GM21737 (cell line): Measurements from ENCODE around the gene EXOC3L2.
A peak's percentile ranks its signal among the peaks of the same experiment; 100 is the strongest.

ENCODE experiments used
- ATAC-seq: cut with Tn5 transposase; IDR thresholded peaks from one replicate; pipeline ENCODE4 v1.9.1; 2021; ENCODE audit warnings: mild to moderate bottlenecking, moderate library complexity; ENCODE audit not compliant: unreplicated experiment

Gene EXOC3L2

DNA sequence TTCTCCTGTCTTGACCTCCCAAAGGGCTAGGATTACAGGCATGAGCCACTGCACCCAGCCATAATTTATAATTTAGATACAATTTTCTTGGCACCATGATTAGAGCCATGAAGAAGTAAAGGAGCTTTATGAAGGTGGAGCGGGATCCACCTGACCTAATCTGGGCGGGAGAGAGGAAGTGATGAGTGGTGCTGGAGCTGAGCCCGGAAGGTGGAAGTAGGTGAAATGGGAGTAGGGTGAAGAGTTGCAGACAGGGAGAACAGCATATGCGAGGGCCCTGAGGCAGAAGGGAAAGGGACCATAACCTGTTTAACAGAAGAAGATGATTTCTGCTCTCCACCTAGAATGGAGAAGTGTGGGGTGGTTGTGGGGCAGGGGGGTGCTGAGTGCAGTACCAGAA lies 62.4 kb downstream of the EXOC3L2 start:
- ATAC-seq: no peak

DNA sequence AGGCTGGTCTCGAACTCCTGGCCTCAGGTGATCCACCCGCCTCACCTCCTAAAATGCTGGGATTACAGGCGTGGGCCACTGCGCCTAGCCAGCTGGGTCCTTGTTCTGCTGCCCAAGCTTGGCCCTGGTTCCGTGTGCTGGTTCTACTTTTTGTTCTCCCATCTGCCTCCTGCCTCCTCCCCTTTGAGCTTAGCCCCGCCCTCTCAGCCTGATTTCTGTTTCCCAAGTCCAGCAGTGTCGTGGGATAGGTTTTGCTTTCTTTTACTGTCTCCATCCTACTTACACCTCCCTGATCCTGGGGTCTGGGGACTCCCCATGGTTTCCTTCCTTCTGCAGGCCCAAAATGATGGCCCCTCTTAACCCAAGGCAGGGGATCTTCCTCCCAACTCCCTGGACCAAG lies 64.3 kb downstream of the EXOC3L2 start:
- ATAC-seq: no peak

DNA sequence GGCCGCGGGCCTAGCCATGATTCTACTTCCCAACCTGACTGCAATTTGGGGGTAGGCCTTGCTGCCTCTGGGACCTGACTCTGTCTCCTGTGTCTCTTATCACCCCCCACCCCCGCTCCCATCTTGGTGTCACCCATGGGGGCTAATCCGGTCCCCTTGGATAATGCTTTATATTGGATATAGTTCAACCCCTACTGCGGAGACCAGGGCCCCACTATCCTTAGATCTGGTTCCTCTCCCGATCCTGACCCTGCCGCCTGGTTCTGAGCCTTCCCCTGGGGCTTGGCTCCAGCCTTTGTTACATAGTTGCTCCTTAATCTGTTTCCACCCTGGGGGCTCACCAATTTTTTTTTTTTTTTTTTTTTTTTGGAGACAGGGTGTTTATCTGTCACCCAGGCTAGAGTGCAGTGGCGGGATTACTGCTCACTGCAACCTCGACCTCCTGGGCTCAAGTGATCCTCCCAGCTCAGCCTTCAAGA lies 65.3 kb downstream of the EXOC3L2 start:
- ATAC-seq: no peak

DNA sequence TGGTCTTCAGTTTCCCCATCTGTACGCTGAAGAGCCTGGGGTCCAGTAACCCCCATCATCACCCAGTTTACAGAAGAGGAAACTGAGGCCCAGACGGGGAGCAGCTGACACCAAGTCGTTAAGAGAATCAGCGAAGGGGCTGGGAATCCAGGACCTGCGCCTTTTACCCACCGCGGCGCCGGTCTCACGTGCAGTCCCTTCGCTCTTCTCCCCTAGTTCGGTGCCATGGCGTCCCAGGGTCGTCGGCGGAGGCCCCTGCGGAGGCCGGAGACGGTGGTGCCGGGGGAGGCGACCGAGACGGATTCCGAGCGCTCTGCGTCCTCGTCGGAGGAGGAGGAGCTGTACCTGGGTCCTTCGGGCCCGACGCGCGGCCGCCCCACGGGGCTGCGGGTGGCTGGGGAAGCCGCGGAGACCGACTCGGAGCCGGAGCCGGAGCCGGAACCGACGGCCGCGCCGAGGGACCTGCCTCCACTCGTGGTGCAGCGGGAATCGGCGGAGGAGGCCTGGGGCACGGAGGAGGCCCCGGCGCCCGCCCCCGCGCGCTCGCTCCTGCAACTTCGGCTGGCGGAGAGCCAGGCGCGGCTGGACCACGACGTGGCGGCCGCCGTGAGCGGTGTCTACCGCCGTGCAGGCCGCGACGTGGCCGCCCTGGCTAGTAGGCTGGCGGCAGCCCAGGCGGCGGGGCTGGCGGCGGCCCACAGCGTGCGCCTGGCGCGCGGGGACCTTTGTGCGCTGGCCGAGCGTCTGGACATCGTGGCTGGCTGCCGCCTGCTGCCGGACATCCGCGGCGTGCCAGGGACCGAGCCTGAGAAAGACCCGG lies 65.9 kb downstream of the EXOC3L2 start:
- peak; percentile 8 for ATAC-seq

DNA sequence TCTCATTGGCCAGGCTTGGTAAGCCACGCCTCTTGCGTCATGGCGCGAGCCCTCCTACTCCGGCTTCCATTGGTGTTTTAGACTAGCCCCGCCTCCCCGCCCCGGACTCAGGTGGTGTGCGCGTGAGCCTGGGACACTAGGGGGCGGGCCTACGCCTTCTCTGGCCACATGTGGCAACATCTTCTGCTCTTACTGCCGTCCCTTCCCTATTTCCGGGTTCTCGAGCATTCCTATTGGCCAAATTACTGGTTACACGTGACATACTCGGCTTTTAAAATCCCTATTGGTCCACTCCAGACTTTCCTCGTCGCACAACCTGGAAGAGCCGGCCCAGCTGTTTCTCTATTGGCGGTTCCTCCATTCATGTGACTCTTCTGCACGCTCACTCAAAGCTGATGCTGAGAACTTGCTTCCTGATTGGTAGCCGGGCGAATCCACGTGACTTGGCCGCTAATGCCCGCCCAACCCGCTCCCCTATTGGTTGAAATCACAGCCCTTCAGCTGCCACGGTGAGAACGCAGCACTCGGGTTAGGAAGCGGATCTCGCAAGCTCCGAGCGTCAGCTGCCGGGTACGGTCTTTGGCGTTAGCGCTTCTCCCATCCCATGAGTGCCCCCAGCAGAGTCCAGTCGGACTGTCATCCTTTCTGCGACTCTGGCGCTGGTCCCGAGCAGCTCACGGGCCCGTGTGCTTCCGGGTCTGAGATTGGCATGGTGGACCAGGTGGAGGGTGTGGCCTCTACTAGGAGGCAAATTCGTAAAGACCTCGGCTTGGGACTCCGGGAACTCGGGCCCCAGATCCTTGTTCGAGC lies 66.7 kb downstream of the EXOC3L2 start, which contains the start of gene BLOC1S3:
TSS of gene BLOC1S3 (plus strand) at position 523 of the 810 bp plus-strand sequence. CDS start 513 bp downstream, outside the sequence.
- ATAC-seq: peak; percentile 73

DNA sequence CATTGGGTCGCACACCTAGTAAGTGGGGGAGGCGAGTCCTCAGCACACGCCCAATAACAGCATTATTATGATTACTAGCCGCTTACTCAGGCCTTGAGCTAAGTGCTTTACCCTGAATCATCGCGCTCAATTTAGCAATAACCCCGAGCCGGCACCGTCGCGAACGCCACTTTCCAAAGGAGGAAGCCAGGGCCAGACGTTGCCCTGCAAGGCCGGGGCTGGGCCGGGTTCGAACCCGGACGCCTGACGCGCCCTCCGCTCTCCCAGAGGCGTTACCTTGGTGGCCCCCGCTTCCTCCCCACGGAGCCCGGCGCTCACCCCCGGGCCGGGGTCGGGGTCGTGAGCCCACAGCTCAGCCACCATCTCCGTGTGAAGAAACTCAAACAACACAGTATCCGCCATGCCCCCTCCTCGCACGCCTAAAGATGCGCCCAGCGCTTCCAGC lies 67.4 kb downstream of the EXOC3L2 start, which contains the start of gene TRAPPC6A:
TSS of gene TRAPPC6A (minus strand) at position 421 of the 445 bp plus-strand sequence. CDS start at position 402, 19 bp downstream.
- ATAC-seq: peak; percentile 2

DNA sequence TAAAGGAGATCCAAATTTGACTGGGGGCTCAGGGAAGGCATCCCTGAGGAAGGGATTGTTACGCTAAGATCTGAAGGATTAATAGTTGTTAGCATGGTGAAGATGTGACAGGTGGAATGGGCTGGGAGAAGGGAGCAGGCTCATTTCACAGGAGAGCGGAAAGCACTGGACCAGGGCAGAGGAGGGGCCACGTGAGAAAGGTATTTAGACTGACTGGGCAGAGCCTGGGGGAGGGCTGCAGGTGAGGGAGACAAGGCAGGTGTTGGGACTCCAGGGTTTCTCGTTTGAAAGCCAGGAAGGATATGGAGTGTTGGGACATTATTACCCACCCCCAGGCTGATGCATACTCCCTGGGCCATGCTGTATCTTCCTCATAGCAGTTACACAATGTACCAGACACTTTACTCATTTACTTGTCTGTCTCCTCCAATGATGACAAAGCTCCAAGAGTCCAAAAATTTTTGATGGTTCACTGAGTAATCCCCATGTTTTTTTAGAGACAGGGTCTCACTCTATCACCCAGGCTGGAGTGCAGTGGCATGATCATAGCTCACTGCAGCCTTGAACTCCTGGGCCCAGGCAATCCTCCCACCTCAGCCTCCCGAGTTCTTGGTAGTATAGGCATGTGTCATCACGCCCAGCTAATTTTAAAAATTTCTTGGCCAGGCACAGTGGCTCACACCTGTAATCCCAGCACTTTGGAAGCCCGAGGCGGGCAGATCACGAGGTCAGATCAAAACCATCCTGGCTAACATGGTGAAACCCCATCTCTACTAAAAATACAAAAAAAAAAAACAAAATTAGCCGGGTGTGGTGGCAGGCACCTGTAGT lies 69.5 kb downstream of the EXOC3L2 start:
- no peak for ATAC-seq

DNA sequence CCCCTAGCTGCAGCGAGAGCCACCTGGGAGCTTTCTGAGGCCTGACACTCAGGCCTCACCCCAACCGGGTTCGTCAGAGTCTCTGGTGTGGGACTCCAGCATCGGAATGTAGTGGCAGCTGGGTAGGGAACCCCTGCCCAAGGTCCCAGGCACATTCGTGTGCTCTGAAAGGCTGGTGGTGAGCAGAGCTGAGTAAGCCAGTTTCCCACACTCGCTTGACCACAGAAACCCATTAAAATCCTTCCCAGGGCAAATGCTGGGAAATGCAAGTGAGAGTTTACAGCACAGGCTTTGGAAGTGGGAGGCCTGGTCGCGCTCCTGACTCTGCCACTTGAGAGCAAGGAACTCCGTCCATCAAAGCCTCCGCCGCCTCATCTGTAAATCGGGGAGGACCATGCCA lies 71.4 kb downstream of the EXOC3L2 start:
- no peak for ATAC-seq

DNA sequence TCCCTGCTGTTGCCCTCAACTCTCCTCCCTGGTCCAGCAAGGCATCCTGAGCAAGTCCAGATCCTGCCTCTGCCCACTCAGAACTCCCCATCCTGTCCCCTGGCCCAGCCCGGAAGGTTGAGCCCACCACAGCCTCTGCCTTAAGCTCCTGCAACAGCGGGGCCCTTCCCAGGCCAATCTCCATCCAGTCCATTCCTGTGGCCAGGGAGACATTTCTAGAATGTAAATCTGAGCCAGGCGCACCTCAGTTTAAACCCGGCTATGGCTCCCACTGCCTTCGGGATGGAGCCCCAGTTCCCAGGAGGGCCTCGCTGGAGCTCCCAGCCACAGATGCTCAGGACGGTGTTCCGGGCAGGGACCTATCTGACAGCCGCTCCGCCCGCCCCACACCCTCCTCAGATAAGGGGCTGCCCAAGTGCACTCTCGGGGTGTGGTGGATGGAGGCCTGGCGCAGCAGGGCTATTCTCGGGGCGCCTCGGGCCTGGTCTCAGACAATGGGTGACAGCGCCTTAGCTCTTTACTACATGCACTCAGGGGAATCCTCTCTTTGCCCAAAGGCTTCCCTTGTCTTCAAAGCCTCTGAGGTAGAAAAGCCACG lies 72.5 kb downstream of the EXOC3L2 start:
- ATAC-seq: no peak

DNA sequence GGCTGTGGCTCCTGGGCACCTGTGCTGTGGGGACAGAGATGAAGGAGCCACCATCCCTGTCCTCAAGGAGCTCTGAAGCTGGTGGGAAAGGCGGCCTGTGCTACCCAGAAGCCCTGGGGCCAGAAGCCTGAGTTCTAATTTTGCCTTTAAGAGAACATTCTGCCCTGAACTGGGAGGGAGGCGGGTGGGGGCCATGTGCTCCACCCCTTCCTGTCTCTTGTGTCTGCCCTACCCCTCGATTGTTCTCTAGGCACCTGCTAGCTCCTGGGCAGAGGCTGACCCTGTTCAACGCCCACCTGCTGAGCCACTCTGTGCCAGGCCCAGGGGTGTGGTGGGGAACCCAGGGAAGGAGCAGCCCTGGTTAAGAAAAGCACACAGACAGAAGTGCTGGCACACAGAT lies 73.0 kb downstream of the EXOC3L2 start:
- no peak for ATAC-seq

DNA sequence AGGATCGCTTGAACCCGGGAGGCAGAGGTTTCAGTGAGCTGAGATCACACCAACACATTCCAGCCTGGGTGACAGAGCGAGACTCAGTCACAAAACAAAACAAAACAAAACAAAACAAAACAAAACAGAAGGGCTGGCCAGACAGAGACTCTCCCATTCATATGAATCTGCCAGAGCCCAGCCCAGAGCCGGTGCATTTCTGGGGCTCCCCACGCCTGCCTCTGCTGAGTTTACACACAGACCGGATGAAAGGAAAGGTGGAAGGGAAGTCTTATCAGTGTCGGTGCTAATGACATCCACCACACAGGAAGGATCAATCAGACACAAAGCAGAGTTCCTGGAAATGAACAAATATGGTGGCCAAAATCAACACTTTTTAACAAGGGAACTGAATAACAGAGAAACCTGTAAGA lies 74.0 kb downstream of the EXOC3L2 start:
- ATAC-seq: no peak

DNA sequence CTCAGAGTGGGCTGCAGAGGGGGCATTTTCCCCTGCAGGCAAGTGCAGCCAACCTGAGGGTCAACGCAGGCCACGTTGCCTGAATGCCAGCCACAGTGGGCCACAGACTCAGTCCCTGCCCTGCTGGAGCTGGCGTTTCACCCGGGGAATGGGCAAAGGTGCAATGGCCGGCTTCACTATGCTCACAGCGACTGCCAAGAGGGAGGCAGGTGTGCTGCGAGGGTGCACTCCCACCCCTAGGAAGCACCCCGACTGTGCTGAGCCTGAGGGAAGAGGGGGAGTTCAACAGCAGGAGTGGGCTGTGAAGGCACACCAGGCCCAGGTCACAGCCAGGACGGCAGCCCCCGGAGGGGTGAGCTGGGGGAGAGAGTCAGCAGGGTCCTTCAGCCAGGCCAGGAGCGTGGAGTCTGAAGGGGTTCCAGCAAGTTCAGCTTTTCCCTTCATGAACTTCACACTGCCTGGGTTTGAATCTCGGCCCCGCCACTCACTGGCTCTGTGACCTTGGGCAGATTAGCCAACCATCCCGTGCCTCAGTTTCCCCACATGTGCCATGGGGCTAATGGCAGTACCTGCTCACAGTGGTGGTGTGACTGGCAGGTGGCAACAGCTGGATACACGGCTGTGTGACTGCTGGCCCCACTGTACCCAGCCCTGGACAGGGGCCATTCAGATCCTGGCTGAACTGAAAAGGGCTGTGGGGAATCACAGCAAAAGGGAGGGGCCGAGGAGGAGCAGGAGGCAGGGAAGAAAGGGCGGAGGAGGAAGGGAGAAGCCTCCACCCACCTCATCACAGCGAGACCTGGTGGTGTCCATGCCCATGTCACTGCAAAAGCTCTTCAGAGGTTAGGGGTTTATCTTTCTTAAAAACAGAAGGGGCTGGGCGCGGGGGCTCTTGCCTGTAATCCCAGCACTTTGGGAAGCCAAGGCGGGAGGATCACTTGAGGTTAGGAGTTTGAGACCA lies 74.8 kb downstream of the EXOC3L2 start:
- no peak for ATAC-seq

DNA sequence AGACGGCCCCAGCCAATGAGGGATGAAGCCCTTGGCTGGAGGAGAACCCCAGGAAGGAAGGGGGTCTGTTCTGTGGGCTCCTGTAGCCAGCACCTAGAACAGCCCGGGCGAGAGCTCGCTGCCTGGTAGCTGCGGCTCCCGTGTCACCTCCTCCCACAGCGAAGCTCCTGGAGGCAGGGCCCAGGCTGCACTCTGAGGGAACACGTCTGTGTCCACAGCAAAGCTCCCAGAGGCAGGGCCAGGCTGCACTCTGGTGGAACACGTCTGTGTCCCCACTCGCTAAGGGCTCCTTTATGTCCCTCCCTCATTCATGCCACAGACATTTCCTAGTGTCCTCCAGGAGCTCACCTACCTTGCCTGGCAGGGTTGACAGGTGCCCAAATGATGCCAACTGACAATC lies 75.6 kb downstream of the EXOC3L2 start:
- ATAC-seq: no peak

DNA sequence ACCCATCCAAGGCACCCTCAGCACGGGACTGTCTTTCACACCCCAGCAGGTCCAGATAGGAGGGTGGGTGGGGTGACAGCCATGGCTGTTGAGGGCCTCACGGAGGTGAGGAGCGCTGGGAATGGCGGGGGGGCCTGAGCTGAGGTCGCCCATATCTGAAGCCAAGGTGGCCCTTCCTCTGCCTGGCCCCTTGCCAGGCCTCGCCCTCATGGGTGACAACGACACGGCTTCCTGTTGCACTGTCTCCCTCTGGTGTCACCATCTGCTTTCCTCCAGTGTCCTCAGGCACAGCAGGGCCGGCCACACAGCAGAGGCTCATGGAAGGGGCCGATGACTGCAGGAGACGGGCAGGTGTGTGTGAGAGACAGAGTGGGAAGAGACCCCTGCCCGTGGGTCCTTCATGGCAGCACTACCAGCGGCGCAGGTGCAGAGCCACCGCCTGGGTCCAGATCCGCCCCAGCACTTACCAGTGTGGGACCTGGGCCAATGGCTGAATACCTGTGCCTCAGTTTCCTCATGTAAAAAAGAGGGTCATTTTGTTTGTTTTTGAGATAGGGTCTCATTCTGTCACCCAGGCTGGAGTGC lies 76.3 kb downstream of the EXOC3L2 start:
- ATAC-seq: no peak

DNA sequence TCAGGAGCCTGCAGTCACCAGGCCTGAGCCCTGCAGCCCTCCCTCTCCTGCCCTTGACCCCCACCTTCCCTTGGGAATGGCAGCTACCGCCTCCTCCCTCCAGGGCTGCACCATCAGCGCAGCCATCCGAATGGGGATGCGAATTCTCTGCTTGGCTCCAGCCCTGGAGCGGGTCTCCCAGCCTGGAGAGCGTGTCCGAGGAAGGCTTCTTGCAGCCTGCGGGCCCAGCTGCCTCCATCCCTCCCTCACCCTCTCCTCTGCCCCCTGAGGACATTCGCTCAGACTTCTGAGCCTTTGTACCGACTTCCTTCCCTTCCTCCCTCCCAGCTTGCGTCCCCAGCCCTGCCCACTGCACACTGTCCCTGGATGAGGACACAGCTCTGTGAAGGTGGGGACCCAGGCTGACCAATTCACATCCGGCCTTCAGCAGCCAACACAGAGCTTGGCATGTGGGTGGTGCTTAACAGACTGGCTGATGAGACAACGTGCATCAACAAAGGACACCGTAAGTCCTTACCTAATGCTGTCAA lies 78.4 kb downstream of the EXOC3L2 start:
- ATAC-seq: no peak

DNA sequence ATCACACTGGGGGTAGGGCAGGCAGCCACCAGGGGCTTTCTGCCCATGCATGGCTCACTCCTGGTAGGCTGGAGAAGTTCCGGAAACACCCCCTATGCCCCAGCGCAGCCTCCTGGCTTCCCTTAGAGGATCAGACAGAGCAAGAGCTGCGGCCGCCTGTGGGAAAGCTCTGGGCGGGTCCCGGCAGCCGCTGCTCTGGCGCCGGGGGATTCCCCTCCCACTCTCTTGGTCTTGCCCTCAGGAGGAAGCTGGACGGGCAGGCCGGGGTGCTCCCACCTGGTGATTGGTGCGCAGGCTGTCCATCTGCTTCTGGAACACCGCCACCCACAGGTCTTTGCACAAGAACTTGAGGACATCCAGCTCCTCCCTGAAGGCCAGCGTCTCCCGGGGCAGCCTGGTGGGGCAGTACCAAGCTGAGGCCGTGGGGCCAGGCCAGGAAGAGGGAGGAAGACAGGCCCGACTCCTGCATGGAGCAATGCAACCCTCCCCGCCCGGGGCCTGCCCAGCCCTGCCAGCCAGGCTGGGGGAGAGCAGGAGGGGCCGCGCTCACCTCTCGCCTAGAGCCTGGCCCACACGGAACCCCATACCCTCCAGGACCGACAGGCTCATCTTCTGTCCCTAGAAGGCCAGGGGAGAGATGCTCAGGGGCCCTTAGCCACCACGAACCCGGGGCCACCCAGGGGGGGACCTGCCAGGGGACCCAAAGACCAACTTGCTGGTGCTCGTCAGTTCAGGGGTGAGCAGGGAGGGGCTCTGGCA lies 80.5 kb downstream of the EXOC3L2 start:
- ATAC-seq: peak; percentile 70

DNA sequence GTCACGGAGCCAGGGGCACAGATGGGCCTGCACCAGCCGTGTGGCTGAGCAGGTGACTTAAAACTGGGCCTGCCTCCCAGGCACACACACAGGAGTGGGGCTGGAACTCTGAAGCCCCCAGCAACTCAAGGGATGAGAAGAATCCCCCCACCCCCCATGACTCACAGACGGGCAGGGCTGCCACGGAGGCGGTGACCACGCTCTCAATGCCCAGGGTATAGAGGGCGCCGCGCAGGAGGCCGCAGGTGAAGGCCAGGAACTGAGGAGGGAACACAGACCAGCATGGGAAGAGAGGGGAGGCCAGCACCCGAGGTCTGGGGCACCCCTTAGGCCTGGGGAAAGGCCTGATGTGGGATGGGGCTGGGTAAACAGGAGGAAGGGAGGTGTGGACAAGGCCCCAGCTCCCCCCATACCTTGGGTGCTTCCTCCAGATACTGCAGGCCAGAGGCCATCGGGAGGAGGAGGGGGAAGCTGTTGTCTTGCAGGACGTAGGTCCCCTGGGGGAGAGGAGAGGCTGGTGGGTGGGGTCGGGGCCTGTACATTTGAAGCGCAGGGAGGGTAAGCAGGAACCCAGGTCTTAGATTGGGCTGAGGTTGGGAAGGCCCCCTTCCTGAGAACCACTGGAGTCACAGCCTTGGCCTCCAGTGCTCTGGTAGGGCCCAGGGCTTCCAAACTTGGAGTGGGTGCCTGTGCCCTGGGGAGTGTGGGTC lies 81.3 kb downstream of the EXOC3L2 start:
- ATAC-seq: peak; percentile 7
